Measurements from ENCODE around the gene DRAXIN.

The DRAXIN gene

DNA sequence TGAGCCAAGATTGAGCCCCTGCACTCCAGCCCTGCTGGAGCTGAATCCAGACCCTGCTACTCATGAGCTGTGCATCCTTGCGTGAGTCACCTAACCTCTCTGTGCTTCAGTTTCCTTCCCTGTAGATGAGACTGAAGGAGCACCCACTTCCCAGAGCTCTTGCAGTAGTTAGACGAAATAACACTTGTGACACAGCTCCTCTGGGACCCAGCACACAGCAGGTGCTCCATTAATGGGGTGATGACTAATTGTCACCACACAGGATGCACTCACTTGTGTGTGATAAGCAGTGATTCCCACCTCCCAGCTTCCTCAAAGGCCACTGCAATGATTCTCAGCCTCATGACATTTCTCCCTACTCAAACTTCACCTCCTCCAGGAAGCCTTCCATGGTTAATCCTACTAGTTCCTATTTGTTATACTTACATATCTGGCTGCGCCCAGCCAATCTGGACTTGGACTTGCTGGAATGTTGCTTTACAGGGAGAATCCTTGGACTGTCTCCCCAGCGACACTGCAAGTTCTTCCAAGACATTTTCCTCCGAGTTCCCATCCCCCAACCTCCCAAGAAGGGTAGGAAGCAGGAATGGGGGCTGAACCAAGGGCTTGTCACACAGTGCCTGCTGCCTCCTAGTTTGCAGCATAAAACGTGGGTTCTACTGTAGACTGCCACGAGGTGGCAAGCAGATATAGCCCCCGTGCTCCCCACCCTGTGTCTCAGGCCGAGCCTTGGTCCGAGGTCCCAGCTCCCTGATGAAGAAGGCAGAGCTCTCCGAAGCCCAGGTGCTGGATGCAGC lies 17.2 kb downstream of the DRAXIN start:
- no peak for DNase-seq (ENCODE audit: low read depth)

GRCh38 chr1:11711490-11711889 lies 20.0 kb downstream of the DRAXIN start:
- no peak for DNase-seq (ENCODE audit: low read depth)

- no peak for DNase-seq (ENCODE audit: low read depth)
Measured at GRCh38 chr1:11712285-11712684, 20.8 kb downstream of the DRAXIN start.

DNA sequence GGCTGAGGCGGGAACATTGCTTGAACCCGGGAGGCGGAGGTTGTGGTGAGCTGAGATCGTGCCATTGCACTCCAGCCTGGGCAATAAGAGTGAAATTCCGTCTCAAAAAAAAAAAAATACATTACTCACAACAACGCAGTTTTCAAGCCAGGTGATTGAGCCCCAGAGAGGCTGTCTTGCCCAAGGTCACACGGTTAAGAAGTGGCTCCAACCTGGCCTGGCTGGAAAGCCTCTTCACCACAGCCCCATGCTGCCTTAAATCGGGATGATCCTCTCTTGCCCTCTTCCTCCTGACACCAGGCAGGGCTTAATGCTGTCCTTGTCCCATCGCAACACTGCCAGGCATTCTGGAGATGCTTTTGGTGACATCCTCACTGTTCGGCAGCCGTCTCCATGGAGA lies 21.6 kb downstream of the DRAXIN start:
- no peak for DNase-seq (ENCODE audit: low read depth)

DNA sequence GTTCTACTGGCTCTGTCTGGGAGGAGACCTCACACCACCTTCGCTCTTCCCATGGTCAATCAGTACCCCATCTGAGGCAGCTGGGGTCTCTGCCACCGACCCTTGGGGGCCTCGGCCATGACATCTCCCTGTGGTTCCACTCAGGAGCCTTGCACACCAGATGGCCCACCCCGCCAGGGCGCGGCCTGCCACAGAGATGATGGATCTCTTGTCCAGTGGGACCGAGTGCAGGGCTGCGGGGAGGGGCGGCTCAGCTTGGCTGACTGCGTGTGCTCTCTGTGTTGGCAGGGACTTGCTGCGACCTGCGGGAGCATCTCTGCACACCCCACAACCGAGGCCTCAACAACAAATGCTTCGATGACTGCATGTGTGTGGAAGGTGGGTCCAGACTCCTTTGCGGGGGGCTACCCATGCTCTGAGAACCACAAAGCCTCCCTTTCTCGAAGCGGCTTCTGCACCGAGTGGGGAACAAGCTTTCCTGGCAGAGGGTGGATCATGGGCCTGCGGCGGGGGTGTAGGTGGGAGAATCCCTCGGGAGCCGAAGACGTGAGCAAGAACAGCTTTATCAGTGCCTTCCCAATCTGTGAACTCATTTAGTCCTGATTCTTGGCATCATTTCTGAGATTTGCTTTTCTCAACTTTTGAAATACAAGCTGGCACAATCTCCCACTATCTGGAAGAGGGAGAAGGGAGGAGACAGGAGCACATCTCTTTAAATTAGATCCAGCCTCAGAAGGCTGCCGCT lies 23.5 kb downstream of the DRAXIN start:
- no peak for DNase-seq (ENCODE audit: low read depth)

DNA sequence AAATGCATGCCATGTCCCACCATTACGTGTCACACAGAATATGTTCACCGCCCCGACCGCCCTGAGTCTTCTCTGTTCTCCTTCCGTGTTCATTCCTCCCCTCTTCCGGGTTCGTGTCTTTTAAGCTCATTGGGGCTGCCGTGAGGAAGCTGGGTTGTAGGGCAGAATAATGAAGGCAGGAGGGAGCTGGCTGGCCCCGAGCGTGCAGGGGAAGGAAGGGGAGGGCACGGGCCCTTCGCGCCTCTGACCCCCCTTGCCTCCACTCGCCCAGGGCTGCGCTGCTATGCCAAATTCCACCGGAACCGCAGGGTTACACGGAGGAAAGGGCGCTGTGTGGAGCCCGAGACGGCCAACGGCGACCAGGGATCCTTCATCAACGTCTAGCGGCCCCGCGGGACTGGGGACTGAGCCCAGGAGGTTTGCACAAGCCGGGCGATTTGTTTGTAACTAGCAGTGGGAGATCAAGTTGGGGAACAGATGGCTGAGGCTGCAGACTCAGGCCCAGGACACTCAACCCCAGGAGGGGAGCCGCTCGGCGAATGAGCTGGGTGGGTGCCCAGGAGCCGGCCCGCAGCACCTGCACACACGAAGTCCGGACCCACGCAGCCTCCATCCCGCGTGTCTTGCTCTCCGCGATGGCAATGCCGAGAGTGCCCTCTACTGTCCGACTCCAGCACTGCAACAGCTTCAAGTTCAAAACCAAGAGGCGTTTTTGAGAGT lies 28.0 kb downstream of the DRAXIN start:
- DNase-seq (ENCODE audit: low read depth): peak; percentile 73

- DNase-seq (ENCODE audit: low read depth): no peak
Measured at GRCh38 chr1:11720033-11720376, 28.5 kb downstream of the DRAXIN start.

- no peak for DNase-seq (ENCODE audit: low read depth)
Measured at GRCh38 chr1:11720525-11720924, 29.0 kb downstream of the DRAXIN start.

GRCh38 chr1:11721311-11721710 lies 29.8 kb downstream of the DRAXIN start:
- DNase-seq (ENCODE audit: low read depth): no peak

DNA sequence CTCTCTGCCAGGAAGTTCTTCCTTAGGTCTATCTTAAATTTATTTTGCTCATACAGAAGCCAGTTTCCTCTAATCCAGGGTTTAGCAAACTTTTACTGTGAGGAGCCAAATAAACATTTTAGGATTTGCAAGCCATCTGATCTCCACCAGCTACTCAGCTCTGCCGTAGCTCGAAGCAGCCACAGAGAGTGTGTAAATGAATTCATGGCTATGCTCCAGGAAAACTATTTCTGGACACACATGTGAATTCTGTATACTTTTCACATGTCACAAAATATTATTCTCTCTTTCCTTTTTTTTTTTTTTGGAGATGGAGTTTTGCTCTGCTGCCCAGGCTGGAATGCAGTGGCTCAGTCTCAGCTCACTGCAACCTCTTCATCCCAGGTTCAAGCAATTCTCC lies 31.0 kb downstream of the DRAXIN start:
- no peak for DNase-seq (ENCODE audit: low read depth)

DNA sequence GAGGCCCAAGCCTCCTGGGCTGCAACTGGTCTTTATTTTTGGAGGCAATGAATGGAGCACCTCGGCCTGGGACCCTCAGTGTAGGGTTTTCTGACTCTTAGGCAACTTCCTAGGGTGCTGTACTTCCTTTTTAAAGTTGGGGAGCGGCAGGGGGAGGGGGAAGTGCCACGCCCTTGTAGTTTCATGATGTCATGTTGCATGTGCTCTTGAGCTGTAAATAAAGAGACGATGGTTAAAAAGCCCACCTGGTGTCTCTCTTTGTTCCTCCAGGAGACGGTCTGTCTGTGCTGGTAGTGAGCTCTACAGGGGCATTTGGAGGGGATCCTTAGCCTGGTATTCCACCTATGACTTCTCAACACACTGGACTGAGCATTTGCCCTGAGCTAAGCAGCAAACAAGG lies 34.1 kb downstream of the DRAXIN start:
- DNase-seq (ENCODE audit: low read depth): no peak

- DNase-seq (ENCODE audit: low read depth): no peak
Measured at GRCh38 chr1:11727119-11727518, 35.6 kb downstream of the DRAXIN start.

- no peak for DNase-seq (ENCODE audit: low read depth)
Measured at GRCh38 chr1:11728126-11728806, 36.8 kb downstream of the DRAXIN start.

GRCh38 chr1:11729155-11729497 lies 37.6 kb downstream of the DRAXIN start:
- no peak for DNase-seq (ENCODE audit: low read depth)

- DNase-seq (ENCODE audit: low read depth): no peak
Measured at GRCh38 chr1:11729498-11730428, 38.3 kb downstream of the DRAXIN start.

DNA sequence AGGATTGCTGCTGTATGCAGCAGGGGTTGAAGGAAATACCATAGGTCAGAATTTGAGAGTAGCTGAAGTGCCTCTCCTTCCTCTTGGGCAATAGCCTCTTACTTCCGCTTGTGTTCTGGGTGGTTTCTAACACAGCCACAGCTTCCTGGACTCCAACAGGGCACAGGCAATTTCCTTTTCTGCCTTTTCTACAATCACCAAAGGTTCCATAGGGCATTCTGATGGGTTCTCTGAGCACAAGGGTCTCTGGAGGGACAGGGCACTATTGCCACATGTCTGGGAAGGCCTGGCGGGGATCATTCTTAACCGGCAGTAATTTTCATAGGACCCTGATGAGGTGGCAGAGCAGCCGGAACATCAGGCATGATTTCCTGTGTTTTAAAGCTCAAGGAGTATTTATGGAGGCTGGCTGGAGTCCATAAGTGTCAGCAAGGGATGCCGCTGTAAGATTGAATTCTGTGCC lies 39.0 kb downstream of the DRAXIN start:
- no peak for DNase-seq (ENCODE audit: low read depth)

DNA sequence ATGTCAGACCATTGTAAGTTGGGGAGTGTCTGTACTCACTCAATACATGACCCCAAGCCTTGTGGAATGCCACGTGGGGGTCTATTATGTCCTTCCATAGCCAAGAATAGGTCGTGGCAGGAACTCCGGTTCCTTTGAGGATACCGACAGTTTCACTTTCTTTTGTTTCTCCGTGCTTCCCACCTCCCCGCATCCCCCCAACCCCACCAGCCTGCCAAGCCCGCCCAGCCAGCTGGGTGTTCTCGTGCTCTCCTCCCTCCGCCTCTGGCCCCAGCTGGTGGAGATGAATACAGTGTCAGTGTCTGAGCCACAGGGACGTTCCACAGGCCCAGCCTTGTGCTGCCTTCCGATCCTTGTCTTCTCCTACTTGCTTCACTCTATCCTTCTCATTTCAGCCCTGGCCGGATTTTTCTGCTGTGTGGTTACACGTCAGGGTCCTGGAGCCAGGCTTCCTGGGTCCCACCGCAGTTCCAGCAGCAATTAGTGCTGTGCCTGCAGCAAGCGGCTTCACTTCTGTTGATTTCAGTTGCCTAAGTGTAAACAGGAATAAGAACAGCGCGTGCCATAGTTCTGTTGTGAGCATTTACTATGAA lies 40.3 kb downstream of the DRAXIN start:
- no peak for DNase-seq (ENCODE audit: low read depth)

DNA sequence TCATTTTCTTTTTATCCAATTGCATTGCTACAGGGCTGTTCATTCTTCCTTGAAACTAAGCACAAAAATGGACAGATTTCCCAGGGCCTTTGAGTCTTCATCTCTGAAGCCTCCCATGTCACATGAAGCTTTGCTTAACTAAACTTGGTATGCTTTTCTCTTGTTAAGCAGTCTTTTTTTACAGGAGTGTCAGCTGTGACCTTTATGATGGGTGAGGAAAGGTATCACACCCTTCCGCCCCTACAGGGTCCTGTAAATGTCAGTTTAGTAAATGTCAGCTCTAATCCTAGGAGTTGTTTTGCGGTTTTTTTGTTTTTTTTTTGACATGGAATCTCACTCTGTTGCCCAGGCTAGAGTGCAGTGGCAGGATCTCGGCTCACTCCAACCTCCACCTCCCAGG lies 41.8 kb downstream of the DRAXIN start:
- DNase-seq (ENCODE audit: low read depth): no peak

DNA sequence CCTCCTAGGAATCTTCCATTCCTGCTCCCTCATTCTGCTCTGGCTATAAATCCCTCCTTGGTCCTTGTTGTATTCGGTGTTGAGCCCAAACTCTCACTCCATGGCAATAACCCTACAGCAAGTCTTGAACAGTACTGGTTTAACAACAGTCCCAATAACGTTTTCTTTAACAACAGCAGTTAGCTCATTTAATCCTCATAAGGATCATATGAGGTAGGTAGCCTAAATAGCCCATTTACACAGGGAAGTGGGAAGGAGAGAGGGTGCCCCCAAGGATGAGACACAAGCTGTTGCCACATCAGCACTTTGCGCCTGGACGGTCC lies 44.0 kb downstream of the DRAXIN start:
- no peak for DNase-seq (ENCODE audit: low read depth)

GRCh38 chr1:11735854-11736745 lies 44.6 kb downstream of the DRAXIN start, which contains the start of gene AGTRAP:
AGTRAP (plus strand) TSS chr1:11736136; CDS start chr1:11736209, 73 bp downstream.
- peak; percentile 74 for DNase-seq (ENCODE audit: low read depth)
